Ectodermal cell (in vitro differentiated cells): ENCODE data around the gene IGFBP3.

Experiments
- H3K27ac ChIP-seq: 2 replicates; pipeline ENCODE4 v1.7.0; 2013; ENCODE audit warnings: mild to moderate bottlenecking, low read depth, low read length; ENCODE audit not compliant: insufficient read depth, poor library complexity, severe bottlenecking
- H3K27me3 ChIP-seq: 2 replicates; pipeline ENCODE4 v1.7.0; 2013; ENCODE audit warnings: mild to moderate bottlenecking, low read length; ENCODE audit not compliant: insufficient read depth, control insufficient read depth, poor library complexity, severe bottlenecking
- H3K36me3 ChIP-seq: one replicate; pipeline ENCODE4 v1.7.0; 2013; ENCODE audit warnings: low read length; ENCODE audit not compliant: control insufficient read depth, insufficient read depth
- H3K4me1 ChIP-seq: one replicate; pipeline ENCODE4 v1.7.0; 2013; ENCODE audit warnings: low read length; ENCODE audit not compliant: control insufficient read depth, insufficient read depth
- H3K4me3 ChIP-seq: 2 replicates; pipeline ENCODE4 v1.7.0; 2013; ENCODE audit warnings: low read depth, low read length, control low read depth; ENCODE audit not compliant: insufficient read depth
- H3K9me3 ChIP-seq: 2 replicates; pipeline ENCODE4 v1.7.0; 2013; ENCODE audit warnings: mild to moderate bottlenecking, low read length, moderate library complexity; ENCODE audit not compliant: control insufficient read depth
- WGBS, 2 experiments: methylation state at CpG; one replicate each; pipeline ENCODE4 v1.1.7; 2013; ENCODE audit warnings: missing lambda C conversion rate in 2 of 2; 5-methylcytosine and 5-hydroxymethylcytosine counted together

The IGFBP3 gene

GRCh38 chr7:45888185-45888992 is 32.7 kb downstream of the IGFBP3 start, which contains the start of gene IGFBP1:
Gene IGFBP1 (plus strand): TSS chr7:45888488. CDS start chr7:45888653, 165 bp downstream.
- WGBS, 2 experiments = 12% methylated on average over 73 of the region's 73 CpGs
- Histone ChIP-seq H3K27me3 (peaks cover 46% of the 10 kb centered on the region), H3K4me3 (peak within 1 kb of the TSS; percentile 27), H3K36me3 (no peaks in the 10 kb centered on the region), H3K4me1 (peaks cover 6% of the 10 kb centered on the region), H3K9me3 (no peaks in the 10 kb centered on the region), H3K27ac (no peak within 1 kb of the TSS)

- 93 to 96% methylated on average over 5 of the region's 5 CpGs for WGBS, 2 experiments
- Histone ChIP-seq H3K4me3 (no peak overlapping the region), H3K27ac (no peak overlapping the region), H3K4me1 (peaks cover 6% of the 10 kb centered on the region), H3K9me3 (no peaks in the 10 kb centered on the region), H3K36me3 (no peaks in the 10 kb centered on the region), H3K27me3 (peaks cover 46% of the 10 kb centered on the region)
These were observed 34.0 kb downstream of the IGFBP3 start for GRCh38 chr7:45886931-45887667.

GRCh38 chr7:45885264-45885882 is 35.7 kb downstream of the IGFBP3 start:
- Histone ChIP-seq H3K27ac (no peak overlapping the region), H3K4me3 (no peak overlapping the region), H3K4me1 (peaks cover 6% of the 10 kb centered on the region), H3K36me3 (no peaks in the 10 kb centered on the region), H3K27me3 (peaks cover 39% of the 10 kb centered on the region), H3K9me3 (no peaks in the 10 kb centered on the region)
- WGBS, 2 experiments = 88 to 92% methylated on average over 7 of the region's 7 CpGs

GRCh38 chr7:45884136-45884535 is 36.9 kb downstream of the IGFBP3 start:
- no peak overlapping the region for H3K4me3 ChIP-seq
- H3K9me3 ChIP-seq = no peaks in the 10 kb centered on the region
- 93 to 96% methylated on average over 4 of the region's 4 CpGs for WGBS, 2 experiments
- H3K36me3 ChIP-seq = no peaks in the 10 kb centered on the region
- H3K27ac ChIP-seq = no peak overlapping the region
- H3K27me3 ChIP-seq = peaks cover 27% of the 10 kb centered on the region
- H3K4me1 ChIP-seq = peaks cover 6% of the 10 kb centered on the region

GRCh38 chr7:45882465-45882810 is 38.6 kb downstream of the IGFBP3 start:
- H3K4me1 ChIP-seq = no peaks in the 10 kb centered on the region
- H3K36me3 ChIP-seq = no peaks in the 10 kb centered on the region
- H3K27me3 ChIP-seq = peaks cover 10% of the 10 kb centered on the region
- H3K27ac ChIP-seq = no peak overlapping the region
- H3K9me3 ChIP-seq = no peaks in the 10 kb centered on the region
- H3K4me3 ChIP-seq = no peak overlapping the region
- 74 to 75% methylated on average over 5 of the region's 5 CpGs for WGBS, 2 experiments

GRCh38 chr7:45881759-45882464 is 39.2 kb downstream of the IGFBP3 start:
- no peak overlapping the region for H3K4me3 ChIP-seq
- H3K27me3 ChIP-seq = peaks cover 5% of the 10 kb centered on the region
- 88 to 92% methylated on average over 12 of the region's 12 CpGs for whole genome bisulfite sequencing, 2 experiments
- H3K9me3 ChIP-seq = no peaks in the 10 kb centered on the region
- no peak overlapping the region for H3K27ac ChIP-seq
- no peaks in the 10 kb centered on the region for H3K4me1 ChIP-seq
- no peaks in the 10 kb centered on the region for H3K36me3 ChIP-seq

GRCh38 chr7:45881280-45881758 is 39.8 kb downstream of the IGFBP3 start:
- H3K36me3 ChIP-seq = no peaks in the 10 kb centered on the region
- H3K4me3 ChIP-seq = no peak overlapping the region
- WGBS, 2 experiments = 93 to 96% methylated on average over 9 of the region's 9 CpGs
- H3K9me3 ChIP-seq = no peaks in the 10 kb centered on the region
- no peaks in the 10 kb centered on the region for H3K27me3 ChIP-seq
- no peaks in the 10 kb centered on the region for H3K4me1 ChIP-seq
- H3K27ac ChIP-seq = no peak overlapping the region

GRCh38 chr7:45880433-45880860 is 40.6 kb downstream of the IGFBP3 start:
- Histone ChIP-seq H3K9me3 (no peaks in the 10 kb centered on the region), H3K36me3 (no peaks in the 10 kb centered on the region), H3K27me3 (no peaks in the 10 kb centered on the region), H3K4me3 (no peak overlapping the region), H3K4me1 (no peaks in the 10 kb centered on the region), H3K27ac (no peak overlapping the region)
- WGBS, 2 experiments = 94 to 96% methylated on average over 7 of the region's 7 CpGs

- 54 to 61% methylated on average over 3 of the region's 3 CpGs for WGBS, 2 experiments
- no peaks in the 10 kb centered on the region for H3K36me3 ChIP-seq
These were observed 42.5 kb downstream of the IGFBP3 start for GRCh38 chr7:45878457-45879144.

More at GRCh38 chr7:45878457-45879144, 42.5 kb downstream of the IGFBP3 start:
- Histone ChIP-seq H3K27me3 (no peaks in the 10 kb centered on the region), H3K9me3 (no peaks in the 10 kb centered on the region), H3K27ac (no peak overlapping the region), H3K4me1 (no peaks in the 10 kb centered on the region), H3K4me3 (no peak overlapping the region)
